Naive thymus-derived CD8-positive, alpha-beta T cell (primary cell): Measurements from ENCODE around the gene GALNT2. TPM values are rescaled to one million over a fixed set of nuclear protein-coding genes. Genes with fewer than 3 reads are reported as not detected.

Source experiments
- ATAC-seq, 2 donors: fragments of 150-1000 bp; cut with Tn5 transposase in 1 of 2; sonication (Bioruptor Pico), chemical (Tn5 transposase) in 1 of 2; 1 replicate in 1 of 2; 2 replicates in 1 of 2; pipeline ENCODE4 v1.10.0; 2021; ENCODE audit warnings: mild to moderate bottlenecking in 2 of 2, moderate library complexity in 2 of 2
- POLR2A ChIA-PET: fragments of 350-600 bp; sonication (Branson Sonifier 250); formaldehyde crosslinking; loops from one replicate; lab custom pipeline; 2021; ENCODE audit warnings: antibody characterized with exemption; lab: Charles Lee
- DNase-seq, 10 donors: peaks; one replicate each; pipeline versions ENCODE4 v3.0.0 to v3.0.0-alpha.2; 2020 to 2022
- H3K27ac Mint-ChIP-seq, 10 donors: one replicate each; pipeline ENCODE4 v1.8.0; 2020 to 2022; ENCODE audit warnings: mild to moderate bottlenecking in 10 of 10, mixed read lengths in 10 of 10, moderate library complexity in 4 of 10, inconsistent platforms in 1 of 10
- H3K27me3 Mint-ChIP-seq, 5 donors: one replicate each; pipeline ENCODE4 v1.8.0; 2021 to 2022; ENCODE audit warnings: mixed read lengths in 5 of 5
- H3K36me3 Mint-ChIP-seq, 3 donors: one replicate each; pipeline ENCODE4 v1.8.0; 2020 to 2022; ENCODE audit warnings: mixed read lengths in 3 of 3, mild to moderate bottlenecking in 2 of 3, inconsistent platforms in 1 of 3
- H3K4me1 Mint-ChIP-seq, 4 donors: one replicate each; pipeline ENCODE4 v1.8.0; 2021 to 2022; ENCODE audit warnings: mixed read lengths in 4 of 4
- H3K4me3 Mint-ChIP-seq, 10 donors: one replicate each; pipeline ENCODE4 v1.8.0; 2020 to 2022; ENCODE audit warnings: mild to moderate bottlenecking in 10 of 10, mixed read lengths in 10 of 10, moderate library complexity in 6 of 10, inconsistent platforms in 1 of 10
- H3K9me3 Mint-ChIP-seq, 9 donors: one replicate each; pipeline ENCODE4 v1.8.0; 2020 to 2022; ENCODE audit warnings: mixed read lengths in 9 of 9, mild to moderate bottlenecking in 3 of 9, inconsistent platforms in 1 of 9, moderate library complexity in 1 of 9
- polyA plus RNA-seq, 3 donors: library from polyadenylated mRNA; unstranded; fragments of 300-500 nt; fragmentation: Illumina TruSeq; gene quantifications; one replicate each; pipeline ENCODE4 v1.2.3, GENCODE V29; 2021
- total RNA-seq, 8 experiments: library from RNA in 2 of 8; stranded (reverse) in 2 of 8; gene quantifications; one replicate each; pipeline ENCODE4 v1.2.3 and lab custom pipeline; 2021 to 2026

The GALNT2 gene
- total and polyA plus RNA-seq, 5 experiments from 2014 or later, result 10.7 to 22.2 (median 15.3) TPM

DNA sequence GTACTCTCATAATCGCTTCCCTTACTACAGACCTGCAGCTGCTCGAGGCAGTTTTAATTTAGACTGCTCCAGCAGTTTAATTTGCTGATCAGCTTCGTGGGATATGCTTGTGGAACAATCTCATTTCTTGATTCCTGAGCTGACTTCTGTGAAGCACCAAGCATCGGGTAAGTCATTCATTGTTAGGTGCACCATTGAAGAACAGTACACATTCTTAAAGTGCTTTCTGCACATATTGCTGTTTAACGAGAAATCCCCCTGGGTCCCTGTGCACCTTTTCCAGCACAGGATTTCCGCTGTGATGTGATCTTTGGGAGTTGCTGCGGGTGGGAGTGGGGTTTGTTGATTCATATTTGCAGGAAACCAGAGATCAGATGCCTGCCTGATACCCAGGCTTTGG, 9.1 kb downstream of the GALNT2 start:
- Mint-ChIP-seq H3K4me1 (peaks cover 25 to 63% (median 49%) of the 10 kb centered on the region in 4 donors), H3K36me3 (peaks cover 0 to 14% (median 0%) of the 10 kb centered on the region in 3 donors), H3K27ac (peak overlapping the region in 5 of 10 donors; percentile 24 to 66 (median 44)), H3K27me3 (no peaks in the 10 kb centered on the region), H3K9me3 (no peaks in the 10 kb centered on the region), H3K4me3 (no peak overlapping the region)
- ATAC-seq (no peak), DNase-seq (no peak)
- POLR2A ChIA-PET, result no interaction called here

- POLR2A ChIA-PET, result no interaction called here
- DNase-seq, result no peak
- no peak for ATAC-seq
- H3K27me3 Mint-ChIP-seq, result no peaks in the 10 kb centered on the region
- peaks cover 0 to 2% (median 0%) of the 10 kb centered on the region in 9 donors for H3K9me3 Mint-ChIP-seq
- peaks cover 28 to 63% (median 48%) of the 10 kb centered on the region in 4 donors for H3K4me1 Mint-ChIP-seq
- H3K27ac Mint-ChIP-seq, result peak overlapping the region in 4 of 10 donors; percentile 8 to 17 (median 10)
- no peak overlapping the region for H3K4me3 Mint-ChIP-seq
- H3K36me3 Mint-ChIP-seq, result peaks cover 0 to 14% (median 0%) of the 10 kb centered on the region in 3 donors
These were observed 10.0 kb downstream of the GALNT2 start for GRCh38 chr1:230077011-230077410.

GRCh38 chr1:230077436-230078213, 10.6 kb downstream of the GALNT2 start:
- POLR2A ChIA-PET, result interaction anchor here (2.0 kb wide), 1 partner anchor 11 kb away, joined by 5 read pairs; the partner anchor contains the start of gene GALNT2
- DNase-seq (no peak), ATAC-seq (no peak)
- H3K27ac Mint-ChIP-seq, result peak overlapping the region in 3 of 10 donors; percentile 8 to 17 (median 9)
- H3K4me3 Mint-ChIP-seq, result no peak overlapping the region
- peaks cover 0 to 6% (median 0%) of the 10 kb centered on the region in 9 donors for H3K9me3 Mint-ChIP-seq
- peaks cover 31 to 64% (median 51%) of the 10 kb centered on the region in 4 donors for H3K4me1 Mint-ChIP-seq
- peaks cover 0 to 14% (median 0%) of the 10 kb centered on the region in 3 donors for H3K36me3 Mint-ChIP-seq
- no peaks in the 10 kb centered on the region for H3K27me3 Mint-ChIP-seq

DNA sequence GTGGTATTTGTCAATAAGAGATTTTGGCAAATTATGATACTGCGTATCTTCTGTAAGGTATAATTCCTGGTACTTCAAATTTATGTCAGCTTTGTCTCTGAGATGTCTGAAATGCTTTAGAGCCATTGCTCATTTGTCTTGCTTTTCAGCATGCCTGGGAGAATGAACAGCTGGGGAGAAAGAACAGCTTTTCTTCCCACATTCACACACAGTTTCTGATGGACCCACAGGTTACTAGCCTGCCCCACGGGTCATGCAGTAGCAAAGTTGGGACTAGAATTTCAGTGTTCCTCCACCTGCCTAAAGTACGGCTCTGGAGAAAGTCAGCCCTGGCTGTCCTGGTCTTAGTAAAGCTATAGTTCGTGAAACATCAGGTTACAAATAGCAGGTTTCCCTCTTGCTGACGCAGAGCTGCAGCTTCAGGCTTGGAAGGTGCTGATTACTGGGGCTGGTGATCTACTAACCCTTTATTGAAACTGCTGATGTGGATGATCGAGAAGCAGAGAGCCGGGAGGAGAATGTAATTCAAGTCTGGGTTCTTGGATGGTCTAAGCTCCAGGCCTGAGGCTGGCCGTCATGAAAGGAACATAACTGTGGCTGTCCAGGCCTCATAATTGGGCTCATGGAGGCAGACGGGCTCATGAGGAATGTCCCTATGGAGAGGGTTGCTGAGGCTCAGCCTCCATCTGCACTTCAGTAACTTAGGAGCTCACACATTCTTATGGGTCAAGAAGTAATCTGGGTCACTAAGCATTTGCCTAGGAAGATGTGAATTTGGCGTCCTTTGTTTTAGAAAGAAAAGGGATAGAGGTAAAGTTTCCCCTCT, 12.4 kb downstream of the GALNT2 start:
- ATAC-seq, result no peak
- Mint-ChIP-seq H3K36me3 (peaks cover 0 to 14% (median 0%) of the 10 kb centered on the region in 3 donors), H3K4me1 (peaks cover 40 to 64% (median 56%) of the 10 kb centered on the region in 4 donors), H3K27ac (peak overlapping the region in 4 of 10 donors; percentile 2 to 58 (median 19)), H3K27me3 (no peaks in the 10 kb centered on the region), H3K4me3 (no peak overlapping the region), H3K9me3 (peaks cover 0 to 11% (median 0%) of the 10 kb centered on the region in 9 donors)
- POLR2A ChIA-PET, result interaction anchor here (2.0 kb wide), 1 partner anchor 13 kb away, joined by 5 read pairs; the partner anchor contains the start of gene GALNT2
- no peak for DNase-seq

GRCh38 chr1:230080822-230081221, 13.8 kb downstream of the GALNT2 start:
- Mint-ChIP-seq H3K4me1 (peaks cover 41 to 70% (median 62%) of the 10 kb centered on the region in 4 donors), H3K27ac (peak overlapping the region in 1 of 10 donors; percentile 80), H3K4me3 (no peak overlapping the region), H3K27me3 (no peaks in the 10 kb centered on the region), H3K9me3 (peaks cover 0 to 11% (median 0%) of the 10 kb centered on the region in 9 donors), H3K36me3 (peaks cover 0 to 14% (median 0%) of the 10 kb centered on the region in 3 donors)
- DNase-seq (no peak), ATAC-seq (no peak)
- POLR2A ChIA-PET, result no interaction called here

GRCh38 chr1:230081751-230082150, 14.7 kb downstream of the GALNT2 start:
- Mint-ChIP-seq H3K36me3 (peaks cover 0 to 6% (median 0%) of the 10 kb centered on the region in 3 donors), H3K4me1 (peaks cover 41 to 68% (median 62%) of the 10 kb centered on the region in 4 donors), H3K9me3 (peaks cover 0 to 11% (median 0%) of the 10 kb centered on the region in 9 donors), H3K4me3 (no peak overlapping the region), H3K27ac (peak overlapping the region in 9 of 10 donors; percentile 4 to 95 (median 30)), H3K27me3 (no peaks in the 10 kb centered on the region)
- DNase-seq, result no peak
- POLR2A ChIA-PET, result no interaction called here
- no peak for ATAC-seq

DNA sequence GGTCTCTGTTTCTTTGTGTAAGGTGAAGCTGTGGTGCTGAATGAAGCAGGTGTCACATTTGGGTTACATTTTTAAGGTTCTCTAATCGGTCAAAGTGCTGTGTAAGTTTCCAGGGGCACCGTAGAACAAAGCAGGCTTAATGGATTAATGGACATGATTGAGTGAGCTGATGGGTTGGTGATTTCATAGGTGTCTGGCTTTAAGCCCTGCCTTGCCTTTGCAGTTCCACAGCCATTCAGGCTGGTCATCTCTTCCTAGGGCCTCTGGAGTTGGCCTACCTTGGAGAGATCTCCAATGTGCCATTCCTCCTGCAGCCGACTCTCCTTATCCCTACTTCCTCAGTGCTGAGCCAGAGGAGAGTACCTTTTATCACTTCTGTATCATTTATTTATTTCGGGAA, 15.2 kb downstream of the GALNT2 start:
- peak overlapping the region in 1 of 10 donors; percentile 44 for H3K4me3 Mint-ChIP-seq
- no peaks in the 10 kb centered on the region for H3K27me3 Mint-ChIP-seq
- H3K4me1 Mint-ChIP-seq, result peaks cover 38 to 68% (median 62%) of the 10 kb centered on the region in 4 donors
- no peak for ATAC-seq
- DNase-seq, result no peak
- peaks cover 0 to 11% (median 0%) of the 10 kb centered on the region in 9 donors for H3K9me3 Mint-ChIP-seq
- POLR2A ChIA-PET, result no interaction called here
- peaks cover 0 to 1% (median 0%) of the 10 kb centered on the region in 3 donors for H3K36me3 Mint-ChIP-seq
- H3K27ac Mint-ChIP-seq, result peak overlapping the region in 9 of 10 donors; percentile 24 to 95 (median 75)

DNA sequence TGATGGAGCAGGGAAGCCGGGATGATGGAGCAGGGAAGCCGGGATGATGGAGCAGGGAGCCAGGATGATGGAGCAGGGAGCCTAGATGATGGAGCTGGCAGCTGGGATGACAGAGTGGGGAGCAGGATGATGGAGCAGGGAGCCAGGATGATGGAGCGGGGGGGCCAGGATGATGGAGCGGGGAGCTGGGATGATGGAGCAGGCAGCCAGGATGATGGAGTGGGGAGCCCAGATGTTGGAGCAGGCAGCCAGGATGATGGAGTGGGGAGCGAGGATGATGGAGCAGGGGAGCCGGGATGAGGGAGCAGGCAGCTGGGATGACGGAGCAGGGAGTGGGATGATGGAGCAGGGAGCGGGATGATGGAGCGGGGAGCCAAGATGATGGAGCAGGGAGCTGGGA, 16.0 kb downstream of the GALNT2 start:
- POLR2A ChIA-PET, result no interaction called here
- Mint-ChIP-seq H3K4me1 (peaks cover 39 to 74% (median 64%) of the 10 kb centered on the region in 4 donors), H3K36me3 (no peaks in the 10 kb centered on the region)

GRCh38 chr1:230083746-230084407, 16.8 kb downstream of the GALNT2 start:
- ATAC-seq (no peak), DNase-seq (no peak)
- Mint-ChIP-seq H3K27ac (peak overlapping the region; percentile 15 to 95 (median 76)), H3K4me3 (peak overlapping the region in 8 of 10 donors; percentile 25 to 71 (median 42)), H3K36me3 (no peaks in the 10 kb centered on the region), H3K9me3 (peaks cover 0 to 11% (median 0%) of the 10 kb centered on the region in 9 donors), H3K4me1 (peaks cover 44 to 82% (median 67%) of the 10 kb centered on the region in 4 donors), H3K27me3 (no peaks in the 10 kb centered on the region)
- POLR2A ChIA-PET, result no interaction called here

More for the DNA sequence above, 16.0 kb downstream of the GALNT2 start:
- ATAC-seq (no peak), DNase-seq (no peak)
- H3K4me3 Mint-ChIP-seq, result peak overlapping the region in 2 of 10 donors; percentile 44 to 67
- H3K27ac Mint-ChIP-seq, result peak overlapping the region in 6 of 10 donors; percentile 37 to 95 (median 76)
- H3K27me3 Mint-ChIP-seq, result no peaks in the 10 kb centered on the region
- H3K9me3 Mint-ChIP-seq, result peaks cover 0 to 11% (median 0%) of the 10 kb centered on the region in 9 donors

GRCh38 chr1:230084408-230085177, 17.6 kb downstream of the GALNT2 start:
- Mint-ChIP-seq H3K27me3 (no peaks in the 10 kb centered on the region), H3K9me3 (peaks cover 0 to 11% (median 0%) of the 10 kb centered on the region in 9 donors), H3K4me1 (peaks cover 46 to 86% (median 69%) of the 10 kb centered on the region in 4 donors), H3K36me3 (peaks cover 0 to 5% (median 2%) of the 10 kb centered on the region in 3 donors), H3K4me3 (peak overlapping the region in 8 of 10 donors; percentile 25 to 71 (median 42)), H3K27ac (peak overlapping the region; percentile 15 to 95 (median 72))
- POLR2A ChIA-PET, result no interaction called here
- ATAC-seq (peak; percentile 59 to 71), DNase-seq (peak in 2 of 10 donors; percentile 6 to 16)

- Mint-ChIP-seq H3K27me3 (no peaks in the 10 kb centered on the region), H3K4me1 (peaks cover 51 to 86% (median 69%) of the 10 kb centered on the region in 4 donors), H3K4me3 (no peak overlapping the region), H3K27ac (peak overlapping the region in 1 of 10 donors; percentile 6), H3K9me3 (peaks cover 0 to 11% (median 0%) of the 10 kb centered on the region in 9 donors), H3K36me3 (peaks cover 0 to 9% (median 7%) of the 10 kb centered on the region in 3 donors)
- no peak for ATAC-seq
- POLR2A ChIA-PET, result no interaction called here
- DNase-seq, result no peak
These were observed 18.1 kb downstream of the GALNT2 start for GRCh38 chr1:230085178-230085515.
